Mesothelial cell of epicardium (in vitro differentiated cells): ENCODE data around the gene HHATL. TPM values are rescaled to one million over a fixed set of nuclear protein-coding genes. Genes with fewer than 3 reads are reported as not detected.

Experiments
- DNase-seq, 2 experiments: peaks; one replicate each; pipeline ENCODE4 v3.0.0; 2021; ENCODE audit warnings: low spot score in 2 of 2; ENCODE audit not compliant: unreplicated experiment in 2 of 2
- H3K27ac Mint-ChIP-seq: 2 replicates; pipeline ENCODE4 v1.8.0; 2021; ENCODE audit warnings: mixed read lengths
- H3K27me3 Mint-ChIP-seq: 2 replicates; pipeline ENCODE4 v1.8.0; 2021; ENCODE audit warnings: low read depth, mixed read lengths
- H3K36me3 Mint-ChIP-seq: 2 replicates; pipeline ENCODE4 v1.8.0; 2021; ENCODE audit warnings: mixed read lengths
- H3K4me1 Mint-ChIP-seq: 2 replicates; pipeline ENCODE4 v1.8.0; 2021; ENCODE audit warnings: mixed read lengths
- H3K4me3 Mint-ChIP-seq: 2 replicates; pipeline ENCODE4 v1.8.0; 2021; ENCODE audit warnings: mild to moderate bottlenecking, moderate library complexity, mixed read lengths
- H3K9me3 Mint-ChIP-seq: 2 replicates; pipeline ENCODE4 v1.8.0; 2021; ENCODE audit warnings: mixed read lengths
- CTCF ChIP-seq: fragments of 200-600 bp; sonication (generic); IDR thresholded peaks from one replicate; pipeline ENCODE4 v1.5.0; 2021; ENCODE audit warnings: antibody characterized with exemption; ENCODE audit not compliant: unreplicated experiment
- total RNA-seq: library from RNA; stranded (reverse); gene quantifications from 3 replicates; pipeline ENCODE4 v1.2.1, GENCODE V29; 2021

Gene HHATL
- total RNA-seq, 1 donor from 2014 or later: not detected

- no peaks in the 10 kb centered on the region for H3K36me3 Mint-ChIP-seq
- H3K9me3 Mint-ChIP-seq: no peaks in the 10 kb centered on the region
- TF ChIP-seq CTCF: no peak
- no peak overlapping the region for H3K27ac Mint-ChIP-seq
- DNase-seq: peak in 1 of 2 experiments; percentile 40
- no peak overlapping the region for H3K4me3 Mint-ChIP-seq
- peaks cover 7% of the 10 kb centered on the region for H3K4me1 Mint-ChIP-seq
- peaks cover 1% of the 10 kb centered on the region for H3K27me3 Mint-ChIP-seq
Observed at GRCh38 chr3:42736081-42736480, 33.5 kb upstream of the HHATL start.

- no peaks in the 10 kb centered on the region for H3K9me3 Mint-ChIP-seq
- no peaks in the 10 kb centered on the region for H3K36me3 Mint-ChIP-seq
- peaks cover 1% of the 10 kb centered on the region for H3K27me3 Mint-ChIP-seq
- DNase-seq: peak in 1 of 2 experiments; percentile 31
- no peak overlapping the region for H3K4me3 Mint-ChIP-seq
- no peak for TF ChIP-seq CTCF
- H3K4me1 Mint-ChIP-seq: peaks cover 7% of the 10 kb centered on the region
- no peak overlapping the region for H3K27ac Mint-ChIP-seq
Observed at GRCh38 chr3:42735615-42736014, 33.0 kb upstream of the HHATL start.

GRCh38 chr3:42735019-42735418 is 32.4 kb upstream of the HHATL start:
- H3K27ac Mint-ChIP-seq: no peak overlapping the region
- no peaks in the 10 kb centered on the region for H3K9me3 Mint-ChIP-seq
- peaks cover 4% of the 10 kb centered on the region for H3K4me1 Mint-ChIP-seq
- no peak for TF ChIP-seq CTCF
- DNase-seq: peak in 1 of 2 experiments; percentile 11
- H3K4me3 Mint-ChIP-seq: no peak overlapping the region
- peaks cover 1% of the 10 kb centered on the region for H3K27me3 Mint-ChIP-seq
- H3K36me3 Mint-ChIP-seq: no peaks in the 10 kb centered on the region

GRCh38 chr3:42734263-42734860 is 31.8 kb upstream of the HHATL start:
- peak in 1 of 2 experiments; percentile 29 for DNase-seq
- Mint-ChIP-seq H3K27me3 (peaks cover 1% of the 10 kb centered on the region), H3K27ac (no peak overlapping the region), H3K4me1 (no peaks in the 10 kb centered on the region), H3K4me3 (no peak overlapping the region), H3K9me3 (no peaks in the 10 kb centered on the region), H3K36me3 (no peaks in the 10 kb centered on the region)
- TF ChIP-seq CTCF: no peak

GRCh38 chr3:42733501-42734262 is 31.1 kb upstream of the HHATL start:
- Mint-ChIP-seq H3K4me1 (no peaks in the 10 kb centered on the region), H3K36me3 (no peaks in the 10 kb centered on the region), H3K27me3 (peaks cover 1% of the 10 kb centered on the region), H3K9me3 (no peaks in the 10 kb centered on the region), H3K4me3 (no peak overlapping the region), H3K27ac (no peak overlapping the region)
- TF ChIP-seq CTCF: no peak
- peak in 1 of 2 experiments; percentile 21 for DNase-seq
